HEK293T (cell line): ENCODE data around the gene ATAD2B.

ENCODE experiments used
- CTBP1 ChIP-seq: fragments of 450-650 bp; IDR thresholded peaks from 2 replicates; pipeline ENCODE4 v1.6.1; 2016; ENCODE audit warnings: borderline replicate concordance
- FOXA1 ChIP-seq: fragments of 450-650 bp; IDR thresholded peaks from 2 replicates; pipeline ENCODE4 v1.6.1; 2016; ENCODE audit warnings: mild to moderate bottlenecking
- FOXK2 ChIP-seq: fragments of 450-650 bp; IDR thresholded peaks from 2 replicates; pipeline ENCODE4 v1.6.1; 2016; ENCODE audit warnings: mild to moderate bottlenecking
- FOXM1 ChIP-seq: fragments of 450-650 bp; IDR thresholded peaks from 2 replicates; pipeline ENCODE4 v1.6.1; 2017; ENCODE audit warnings: mild to moderate bottlenecking, borderline replicate concordance
- HDGF ChIP-seq: fragments of 450-650 bp; IDR thresholded peaks from 2 replicates; pipeline ENCODE4 v1.6.1; 2017; ENCODE audit warnings: antibody characterized with exemption, borderline replicate concordance
- L3MBTL2 ChIP-seq: fragments of 450-650 bp; conservative IDR thresholded peaks from 2 replicates; pipeline ENCODE4 v1.6.1; 2016; ENCODE audit warnings: mild to moderate bottlenecking
- LEF1 ChIP-seq: fragments of 450-650 bp; IDR thresholded peaks from 2 replicates; pipeline ENCODE4 v1.6.1; 2017; ENCODE audit warnings: mild to moderate bottlenecking, borderline replicate concordance
- NFRKB ChIP-seq: fragments of 450-650 bp; IDR thresholded peaks from 2 replicates; pipeline ENCODE4 v1.6.1; 2016; ENCODE audit warnings: mild to moderate bottlenecking, moderate library complexity
- SP1 ChIP-seq: fragments of 450-650 bp; IDR thresholded peaks from 2 replicates; pipeline ENCODE4 v1.6.1; 2017
- SUZ12 ChIP-seq: fragments of 450-650 bp; IDR thresholded peaks from 2 replicates; pipeline ENCODE4 v1.6.1; 2016; ENCODE audit warnings: mild to moderate bottlenecking
- TARDBP ChIP-seq: fragments of 450-650 bp; IDR thresholded peaks from 2 replicates; pipeline ENCODE4 v1.6.1; 2016
- ZNF384 ChIP-seq: fragments of 450-650 bp; IDR thresholded peaks from 2 replicates; pipeline ENCODE4 v1.6.1; 2016
- TF ChIP-seq, protein P1 (sequence below): fragments of 450-650 bp; IDR thresholded peaks from 2 replicates; pipeline ENCODE4 v1.6.1; 2016

DNA sequence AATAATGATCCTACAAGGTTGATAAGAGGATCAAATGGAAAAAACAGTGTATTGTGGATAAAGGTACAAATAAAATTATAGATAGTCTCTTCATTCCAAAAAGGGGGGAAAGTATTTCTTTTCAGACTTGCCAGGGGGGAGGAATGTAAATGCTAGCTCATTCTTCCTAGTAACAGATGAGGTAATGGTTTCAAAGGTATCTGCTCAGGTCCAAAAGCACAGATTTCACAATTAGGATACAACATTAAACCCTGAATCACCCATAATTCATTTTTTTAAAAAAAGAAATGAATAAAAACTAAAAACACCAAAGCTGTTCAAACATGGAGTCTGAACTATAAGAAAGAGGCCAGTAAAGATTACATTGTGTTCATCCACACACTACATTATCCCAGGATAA is 142.0 kb downstream of the ATAD2B start:
- no peak for TF ChIP-seq NFRKB
- TF ChIP-seq CTBP1, result no peak
- TF ChIP-seq HDGF, result no peak
- no peak for TF ChIP-seq SP1
- TF ChIP-seq FOXK2, result no peak
- no peak for TF ChIP-seq ZNF384
- no peak for TF ChIP-seq FOXA1
- no peak for TF ChIP-seq L3MBTL2
- TF ChIP-seq SUZ12, result no peak
- TF ChIP-seq, protein P1, sequence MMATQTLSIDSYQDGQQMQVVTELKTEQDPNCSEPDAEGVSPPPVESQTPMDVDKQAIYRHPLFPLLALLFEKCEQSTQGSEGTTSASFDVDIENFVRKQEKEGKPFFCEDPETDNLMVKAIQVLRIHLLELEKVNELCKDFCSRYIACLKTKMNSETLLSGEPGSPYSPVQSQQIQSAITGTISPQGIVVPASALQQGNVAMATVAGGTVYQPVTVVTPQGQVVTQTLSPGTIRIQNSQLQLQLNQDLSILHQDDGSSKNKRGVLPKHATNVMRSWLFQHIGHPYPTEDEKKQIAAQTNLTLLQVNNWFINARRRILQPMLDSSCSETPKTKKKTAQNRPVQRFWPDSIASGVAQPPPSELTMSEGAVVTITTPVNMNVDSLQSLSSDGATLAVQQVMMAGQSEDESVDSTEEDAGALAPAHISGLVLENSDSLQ, result no peak
- TF ChIP-seq LEF1, result no peak
- no peak for TF ChIP-seq TARDBP
- no peak for TF ChIP-seq FOXM1
